Measurements from ENCODE around the gene PREP. TPM values are rescaled to one million over a fixed set of nuclear protein-coding genes. Genes with fewer than 3 reads are reported as not detected.

PREP gene
- polyA plus RNA-seq, 1 of the 3 experiments (the other 2 are of a cell fraction): 20.9 TPM

- POLR2A ChIA-PET: interaction anchor here (0.6 kb wide), 1 partner anchor 19 kb away, joined by 5 read pairs; no protein-coding TSS in a partner anchor
- H3K79me2 ChIP-seq (ENCODE audit: insufficient read depth): peaks cover 22% of the 10 kb centered on the region; the same call in 1 of the 2 replicates
- TF ChIP-seq TCF12 (IDR thresholded peaks at IDR 0.05): no peak
- TF ChIP-seq MXI1 (IDR thresholded peaks at IDR 0.05; ENCODE audit: low read depth, low read length): no peak
- TF ChIP-seq CHD2 (IDR thresholded peaks at IDR 0.05; ENCODE audit: low read length, partially characterized antibody): no peak
- TF ChIP-seq SIN3A (IDR thresholded peaks at IDR 0.05; ENCODE audit: borderline replicate concordance, low read depth, low read length): no peak
- no peak for TF ChIP-seq NRF1 (IDR thresholded peaks at IDR 0.05; ENCODE audit: low read depth, low read length)
- TF ChIP-seq MEF2A (IDR thresholded peaks at IDR 0.05; ENCODE audit: borderline replicate concordance, low read depth): no peak
- no peak for TF ChIP-seq GABPA (IDR thresholded peaks at IDR 0.05; ENCODE audit: low read depth)
- TF ChIP-seq POLR2AphosphoS5 (IDR thresholded peaks at IDR 0.05; ENCODE audit: low read depth, low read length): no peak
- no peak for TF ChIP-seq RAD21 (IDR thresholded peaks at IDR 0.05; ENCODE audit: low read length)
- no peak for TF ChIP-seq JUND (IDR thresholded peaks at IDR 0.05)
- no peak for TF ChIP-seq CTCF (IDR thresholded peaks at IDR 0.05)
- TF ChIP-seq ELF1 (IDR thresholded peaks at IDR 0.05): no peak
- no peak for TF ChIP-seq NFIC (IDR thresholded peaks at IDR 0.05; ENCODE audit: borderline replicate concordance)
- TF ChIP-seq USF1 (IDR thresholded peaks at IDR 0.05; ENCODE audit: borderline replicate concordance, low read depth): no peak
- no peak for TF ChIP-seq YY1 (IDR thresholded peaks at IDR 0.05; ENCODE audit: low read depth)
- no peak for TF ChIP-seq RXRA (IDR thresholded peaks at IDR 0.05; ENCODE audit: borderline replicate concordance, low read depth)
- no peak for TF ChIP-seq ZBTB33 (IDR thresholded peaks at IDR 0.05; ENCODE audit: borderline replicate concordance, low read depth)
- no peak for TF ChIP-seq MAX (IDR thresholded peaks at IDR 0.05; ENCODE audit: low read depth)
- TF ChIP-seq, protein P1, sequence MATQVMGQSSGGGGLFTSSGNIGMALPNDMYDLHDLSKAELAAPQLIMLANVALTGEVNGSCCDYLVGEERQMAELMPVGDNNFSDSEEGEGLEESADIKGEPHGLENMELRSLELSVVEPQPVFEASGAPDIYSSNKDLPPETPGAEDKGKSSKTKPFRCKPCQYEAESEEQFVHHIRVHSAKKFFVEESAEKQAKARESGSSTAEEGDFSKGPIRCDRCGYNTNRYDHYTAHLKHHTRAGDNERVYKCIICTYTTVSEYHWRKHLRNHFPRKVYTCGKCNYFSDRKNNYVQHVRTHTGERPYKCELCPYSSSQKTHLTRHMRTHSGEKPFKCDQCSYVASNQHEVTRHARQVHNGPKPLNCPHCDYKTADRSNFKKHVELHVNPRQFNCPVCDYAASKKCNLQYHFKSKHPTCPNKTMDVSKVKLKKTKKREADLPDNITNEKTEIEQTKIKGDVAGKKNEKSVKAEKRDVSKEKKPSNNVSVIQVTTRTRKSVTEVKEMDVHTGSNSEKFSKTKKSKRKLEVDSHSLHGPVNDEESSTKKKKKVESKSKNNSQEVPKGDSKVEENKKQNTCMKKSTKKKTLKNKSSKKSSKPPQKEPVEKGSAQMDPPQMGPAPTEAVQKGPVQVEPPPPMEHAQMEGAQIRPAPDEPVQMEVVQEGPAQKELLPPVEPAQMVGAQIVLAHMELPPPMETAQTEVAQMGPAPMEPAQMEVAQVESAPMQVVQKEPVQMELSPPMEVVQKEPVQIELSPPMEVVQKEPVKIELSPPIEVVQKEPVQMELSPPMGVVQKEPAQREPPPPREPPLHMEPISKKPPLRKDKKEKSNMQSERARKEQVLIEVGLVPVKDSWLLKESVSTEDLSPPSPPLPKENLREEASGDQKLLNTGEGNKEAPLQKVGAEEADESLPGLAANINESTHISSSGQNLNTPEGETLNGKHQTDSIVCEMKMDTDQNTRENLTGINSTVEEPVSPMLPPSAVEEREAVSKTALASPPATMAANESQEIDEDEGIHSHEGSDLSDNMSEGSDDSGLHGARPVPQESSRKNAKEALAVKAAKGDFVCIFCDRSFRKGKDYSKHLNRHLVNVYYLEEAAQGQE (IDR thresholded peaks at IDR 0.05; ENCODE audit: low read depth, low read length): no peak
- no peak for TF ChIP-seq GATA2 (CRISPR knock-in tag; IDR thresholded peaks at IDR 0.05)
- H3K27me3 ChIP-seq (ENCODE audit: insufficient read depth): no peaks in the 10 kb centered on the region
- CTCF ChIA-PET: interaction anchor here (1.0 to 1.2 kb wide), 2 partner anchors 19 to 295 kb away, joined by 4 to 5 read pairs; no protein-coding TSS in a partner anchor
- no peak overlapping the region for H3K4me2 ChIP-seq
- H3K9ac ChIP-seq: no peak overlapping the region
- 96% methylated on average over 4 of the region's 4 CpGs for WGBS (ENCODE audit: low lambda C conversion rate)
- H3K4me3 ChIP-seq (ENCODE audit: low read depth in 2 of 2, low read length in 1 of 2): no peak overlapping the region
- no peak overlapping the region for H3K27ac ChIP-seq (ENCODE audit: low read depth in 2 of 2, low read length in 1 of 2)
- H2AFZ ChIP-seq (ENCODE audit: low read depth): no peak overlapping the region
- H3K4me1 ChIP-seq (ENCODE audit: control insufficient read depth in 1 of 2, insufficient read depth in 2 of 2, low read depth in 1 of 2, low read length in 1 of 2): peaks cover 0 to 13% of the 10 kb centered on the region in 2 experiments; a peak in 2 of 4 replicates
- DNase-seq: no peak
- no peaks in the 10 kb centered on the region; the same call in 1 of the 2 replicates for H4K20me1 ChIP-seq (ENCODE audit: insufficient read depth)
- no peaks in the 10 kb centered on the region for H3K9me3 ChIP-seq
- H3K9me2 ChIP-seq: no peaks in the 10 kb centered on the region
- H3K36me3 ChIP-seq (replicated peaks in 1 of 2; ENCODE audit: control insufficient read depth in 1 of 2, insufficient read depth in 2 of 2, low read length in 1 of 2): peaks cover 7 to 10% of the 10 kb centered on the region in 2 experiments
- no peaks in the 10 kb centered on the region for H3F3A ChIP-seq (replicated peaks; ENCODE audit: insufficient read depth)
Observed at GRCh38 chr6:105382958-105383357, 19.9 kb downstream of the PREP start.

Measured in SK-N-SH (cell line).